ENCODE data around the gene PLA2G3. TPM values are rescaled to one million over a fixed set of nuclear protein-coding genes. Genes with fewer than 3 reads are reported as not detected.

The PLA2G3 gene
- total RNA-seq, 1 experiment from 2014 or later = 8.2 TPM

DNA sequence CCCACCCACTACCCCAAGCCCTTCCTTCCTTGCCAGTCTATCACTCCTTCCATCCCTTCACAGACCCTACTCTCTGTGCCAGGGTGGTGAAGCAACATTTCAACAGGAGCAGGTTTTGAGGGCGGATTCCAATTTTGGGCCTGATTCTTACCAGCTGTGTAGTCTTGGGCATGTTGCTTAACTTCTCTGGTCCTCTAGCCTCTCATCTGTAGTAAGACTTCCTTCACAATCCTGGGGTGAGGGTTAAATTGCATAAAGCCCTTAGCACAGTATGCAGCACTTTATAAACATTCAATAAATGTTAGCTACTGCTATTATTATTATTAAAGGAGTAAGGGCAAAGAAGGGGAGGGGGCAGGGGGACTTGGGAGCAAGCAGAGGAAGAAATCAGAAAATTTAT is 14.7 kb upstream of the PLA2G3 start:
- H3K36me3 Mint-ChIP-seq (ENCODE audit: insufficient read depth in 1 of 3, low read depth in 3 of 3) = no peaks in the 10 kb centered on the region
- H2BK12ac ChIP-seq (ENCODE audit: insufficient read length, low read depth, low read length) = no peak overlapping the region
- H3K23me2 ChIP-seq (ENCODE audit: insufficient read length, low read depth, low read length, poor library complexity, severe bottlenecking) = no peaks in the 10 kb centered on the region
- no peak overlapping the region for H2BK5ac ChIP-seq (ENCODE audit: insufficient read length, low read length)
- no peak overlapping the region for H2BK15ac ChIP-seq (ENCODE audit: low read depth, low read length)
- no peak overlapping the region for H3K14ac ChIP-seq (ENCODE audit: insufficient read depth, low read length)
- H4K91ac ChIP-seq (ENCODE audit: insufficient read length, low read depth, low read length) = no peak overlapping the region
- no peak for DNase-seq
- H3K56ac ChIP-seq (ENCODE audit: insufficient read length, low read depth, low read length) = no peak overlapping the region
- H3K27ac Mint-ChIP-seq = no peak overlapping the region
- H3K79me1 ChIP-seq (ENCODE audit: insufficient read depth, low read depth, low read length, poor library complexity, severe bottlenecking) = no peaks in the 10 kb centered on the region
- no peak overlapping the region for H3K4me3 Mint-ChIP-seq
- no peaks in the 10 kb centered on the region for H3K27me3 ChIP-seq (ENCODE audit: insufficient read depth, low read length)
- H3K4me1 ChIP-seq (ENCODE audit: insufficient read depth, low read length) = no peaks in the 10 kb centered on the region
- no peak overlapping the region for H3T11ph ChIP-seq (ENCODE audit: low read length)
- no peak overlapping the region for H3K9ac ChIP-seq (ENCODE audit: extremely low read depth, insufficient read length, low read length)
- no peak overlapping the region for H4K5ac ChIP-seq (ENCODE audit: insufficient read length, low read depth, low read length)
- no peak overlapping the region for H3K27ac ChIP-seq (ENCODE audit: insufficient read length, low read depth, low read length)
- no peak overlapping the region for H2BK20ac ChIP-seq (ENCODE audit: low read depth, low read length, poor library complexity, severe bottlenecking)
- no peaks in the 10 kb centered on the region for H3K4me1 Mint-ChIP-seq
- no peaks in the 10 kb centered on the region for H3K9me3 Mint-ChIP-seq
- peaks cover 63% of the 10 kb centered on the region for H3K27me3 Mint-ChIP-seq (ENCODE audit: low read depth)
- no peak overlapping the region for H4K8ac ChIP-seq (replicated peaks; ENCODE audit: insufficient read length, low read depth, low read length)
- no peaks in the 10 kb centered on the region for H4K20me1 ChIP-seq (ENCODE audit: control insufficient read depth, insufficient read depth, insufficient read length)
- H3K4ac ChIP-seq (ENCODE audit: low read depth, low read length) = no peak overlapping the region
- H2AFZ ChIP-seq (ENCODE audit: low read length) = no peak overlapping the region
- no peaks in the 10 kb centered on the region for H3K9me3 ChIP-seq (ENCODE audit: control insufficient read depth, low read depth, low read length)
- H3K4me2 ChIP-seq (ENCODE audit: insufficient read depth, insufficient read length, low read length) = no peak overlapping the region
- H3K18ac ChIP-seq (ENCODE audit: insufficient read length, low read depth, low read length) = no peak overlapping the region
- no peak overlapping the region for H2BK120ac ChIP-seq (ENCODE audit: low read depth, low read length, poor library complexity, severe bottlenecking)
- no CpG with 5 or more reads among the region's 1 CpG for WGBS (ENCODE audit: extremely low coverage, insufficient read length, low lambda C conversion rate)
- TF ChIP-seq, protein P1, sequence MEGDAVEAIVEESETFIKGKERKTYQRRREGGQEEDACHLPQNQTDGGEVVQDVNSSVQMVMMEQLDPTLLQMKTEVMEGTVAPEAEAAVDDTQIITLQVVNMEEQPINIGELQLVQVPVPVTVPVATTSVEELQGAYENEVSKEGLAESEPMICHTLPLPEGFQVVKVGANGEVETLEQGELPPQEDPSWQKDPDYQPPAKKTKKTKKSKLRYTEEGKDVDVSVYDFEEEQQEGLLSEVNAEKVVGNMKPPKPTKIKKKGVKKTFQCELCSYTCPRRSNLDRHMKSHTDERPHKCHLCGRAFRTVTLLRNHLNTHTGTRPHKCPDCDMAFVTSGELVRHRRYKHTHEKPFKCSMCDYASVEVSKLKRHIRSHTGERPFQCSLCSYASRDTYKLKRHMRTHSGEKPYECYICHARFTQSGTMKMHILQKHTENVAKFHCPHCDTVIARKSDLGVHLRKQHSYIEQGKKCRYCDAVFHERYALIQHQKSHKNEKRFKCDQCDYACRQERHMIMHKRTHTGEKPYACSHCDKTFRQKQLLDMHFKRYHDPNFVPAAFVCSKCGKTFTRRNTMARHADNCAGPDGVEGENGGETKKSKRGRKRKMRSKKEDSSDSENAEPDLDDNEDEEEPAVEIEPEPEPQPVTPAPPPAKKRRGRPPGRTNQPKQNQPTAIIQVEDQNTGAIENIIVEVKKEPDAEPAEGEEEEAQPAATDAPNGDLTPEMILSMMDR (conservative IDR thresholded peaks at IDR 0.05) = no peak
- no peaks in the 10 kb centered on the region for H3K79me2 ChIP-seq (ENCODE audit: insufficient read depth, low read length)
- H3K23ac ChIP-seq (ENCODE audit: insufficient read length, low read depth, low read length) = no peak overlapping the region
- H2AK5ac ChIP-seq (ENCODE audit: insufficient read length, low read length) = no peak overlapping the region
